ENCODE data around the gene TNFSF4. TPM values are rescaled to one million over a fixed set of nuclear protein-coding genes. Genes with fewer than 3 reads are reported as not detected.

Gene TNFSF4
- total RNA-seq, 1 donor from 2014 or later, result 2.5 TPM

GRCh38 chr1:173212952-173213491 lies 5.9 kb upstream of the TNFSF4 start:
- intact Hi-C loops (cut with micrococcal nuclease), result no loop called here

- intact Hi-C loops (cut with micrococcal nuclease), result no loop called here
These were observed 3.6 kb upstream of the TNFSF4 start for GRCh38 chr1:173210716-173211231.

DNA sequence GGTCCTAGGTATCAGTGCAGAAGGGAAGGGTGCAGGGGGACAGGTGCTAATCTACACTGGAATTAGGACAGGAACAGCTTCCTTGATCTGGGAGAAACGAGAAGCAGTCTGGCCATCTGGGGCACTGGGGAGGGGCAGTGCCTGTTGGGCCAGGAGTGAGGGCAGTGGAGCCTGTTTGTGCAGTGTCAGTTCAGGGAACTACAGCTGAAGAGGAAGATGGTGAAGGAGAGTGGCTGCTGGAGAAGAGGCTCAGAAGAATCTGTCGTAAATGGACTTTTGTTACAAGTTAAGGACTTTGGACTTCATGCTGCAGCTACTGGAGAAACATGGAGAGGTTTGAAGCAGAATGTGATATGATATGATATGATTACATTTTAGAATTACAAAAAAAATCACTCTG lies 3.2 kb upstream of the TNFSF4 start:
- intact Hi-C loops (cut with micrococcal nuclease), result no loop called here

DNA sequence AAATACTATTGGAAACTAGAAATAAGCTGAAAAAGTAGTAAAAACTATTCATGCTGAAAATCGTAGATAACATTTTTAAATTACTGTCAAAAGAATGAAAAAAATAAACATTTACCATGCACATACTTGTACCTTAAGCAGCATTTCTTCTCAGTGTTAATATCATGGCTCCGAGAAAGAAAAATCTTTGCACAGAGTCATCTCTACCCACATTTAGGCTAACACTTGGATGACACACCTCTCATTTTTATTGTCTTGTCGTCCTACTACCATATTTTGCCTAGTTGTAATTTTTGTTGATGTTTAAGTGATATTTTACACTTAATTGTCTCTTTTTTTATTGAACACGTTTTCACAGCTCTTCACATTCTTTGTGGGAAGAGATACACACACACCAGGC lies 1.7 kb upstream of the TNFSF4 start:
- intact Hi-C loops (cut with micrococcal nuclease), result loop anchor here (5.0 to 10.0 kb wide), 4 partner anchors 88 to 1536 kb away; partner anchors contain the start of genes CENPL and DARS2

- intact Hi-C loops (cut with micrococcal nuclease), result loop anchor here (5.0 to 10.0 kb wide), 4 partner anchors 89 to 1537 kb away; partner anchors contain the start of genes CENPL and DARS2
These were observed 1.0 kb upstream of the TNFSF4 start for GRCh38 chr1:173208146-173208545.

- intact Hi-C loops (cut with micrococcal nuclease), result loop anchor here (5.0 to 10.0 kb wide), 4 partner anchors 92 to 1539 kb away; partner anchors contain the start of genes CENPL and DARS2
These were observed 1.7 kb downstream of the TNFSF4 start for GRCh38 chr1:173205146-173206051.

GRCh38 chr1:173204693-173205092 lies 2.4 kb downstream of the TNFSF4 start:
- intact Hi-C loops (cut with micrococcal nuclease), result loop anchor here (5.0 to 10.0 kb wide), 4 partner anchors 93 to 1540 kb away; partner anchors contain the start of genes CENPL and DARS2

GRCh38 chr1:173202424-173203145 lies 4.5 kb downstream of the TNFSF4 start:
- intact Hi-C loops (cut with micrococcal nuclease), result loop anchor here (1.0 to 10.0 kb wide), 5 partner anchors 308 to 1542 kb away; partner anchors contain the start of genes CENPL and DARS2

DNA sequence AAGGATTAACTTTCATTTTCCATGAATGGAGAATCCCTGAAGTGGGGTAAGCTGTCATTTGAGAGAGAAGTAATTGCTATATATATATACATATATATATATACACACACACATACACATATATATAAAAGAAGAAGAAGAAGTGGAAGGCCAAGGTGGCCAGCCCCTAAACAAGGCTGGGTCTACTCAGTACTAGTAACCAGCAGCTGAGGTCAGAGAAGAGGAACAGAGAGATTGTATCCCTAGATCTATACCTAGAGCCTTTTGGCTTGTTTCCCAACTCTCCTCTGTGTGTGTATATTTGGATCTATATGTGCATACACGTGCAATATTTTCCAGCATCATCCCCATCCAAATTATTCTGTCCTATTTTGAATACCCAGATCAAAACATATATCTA lies 5.2 kb downstream of the TNFSF4 start:
- intact Hi-C loops (cut with micrococcal nuclease), result loop anchor here (1.0 to 10.0 kb wide), 5 partner anchors 307 to 1543 kb away; partner anchors contain the start of genes CENPL and DARS2

DNA sequence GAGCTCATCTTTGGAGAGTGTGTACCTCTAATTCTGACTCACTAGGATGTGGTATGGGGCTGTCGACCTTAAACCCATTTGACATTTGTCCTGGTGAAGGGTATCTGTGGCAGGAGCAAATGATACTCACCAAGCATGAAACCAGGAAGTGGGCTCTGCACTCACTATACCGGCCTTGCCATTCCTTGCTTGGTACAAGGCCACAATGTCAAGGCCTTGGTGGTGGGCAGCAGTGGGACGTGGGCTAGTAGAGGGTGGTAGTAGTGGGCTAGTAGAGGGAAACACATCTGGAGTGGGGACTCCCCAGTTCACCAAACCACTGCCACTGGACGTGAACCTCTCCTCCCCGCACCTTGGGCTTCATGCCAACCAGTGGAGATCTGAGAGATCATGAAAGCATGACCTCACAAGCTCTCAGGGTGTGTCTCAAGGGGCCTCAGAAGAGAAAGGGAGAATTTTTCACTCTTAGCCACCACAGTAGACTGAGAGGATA lies 11.5 kb downstream of the TNFSF4 start:
- intact Hi-C loops (cut with micrococcal nuclease), result no loop called here

GRCh38 chr1:173193639-173194038 lies 13.5 kb downstream of the TNFSF4 start:
- intact Hi-C loops (cut with micrococcal nuclease), result no loop called here

GRCh38 chr1:173191011-173191705 lies 16.0 kb downstream of the TNFSF4 start:
- intact Hi-C loops (cut with micrococcal nuclease), result no loop called here

DNA sequence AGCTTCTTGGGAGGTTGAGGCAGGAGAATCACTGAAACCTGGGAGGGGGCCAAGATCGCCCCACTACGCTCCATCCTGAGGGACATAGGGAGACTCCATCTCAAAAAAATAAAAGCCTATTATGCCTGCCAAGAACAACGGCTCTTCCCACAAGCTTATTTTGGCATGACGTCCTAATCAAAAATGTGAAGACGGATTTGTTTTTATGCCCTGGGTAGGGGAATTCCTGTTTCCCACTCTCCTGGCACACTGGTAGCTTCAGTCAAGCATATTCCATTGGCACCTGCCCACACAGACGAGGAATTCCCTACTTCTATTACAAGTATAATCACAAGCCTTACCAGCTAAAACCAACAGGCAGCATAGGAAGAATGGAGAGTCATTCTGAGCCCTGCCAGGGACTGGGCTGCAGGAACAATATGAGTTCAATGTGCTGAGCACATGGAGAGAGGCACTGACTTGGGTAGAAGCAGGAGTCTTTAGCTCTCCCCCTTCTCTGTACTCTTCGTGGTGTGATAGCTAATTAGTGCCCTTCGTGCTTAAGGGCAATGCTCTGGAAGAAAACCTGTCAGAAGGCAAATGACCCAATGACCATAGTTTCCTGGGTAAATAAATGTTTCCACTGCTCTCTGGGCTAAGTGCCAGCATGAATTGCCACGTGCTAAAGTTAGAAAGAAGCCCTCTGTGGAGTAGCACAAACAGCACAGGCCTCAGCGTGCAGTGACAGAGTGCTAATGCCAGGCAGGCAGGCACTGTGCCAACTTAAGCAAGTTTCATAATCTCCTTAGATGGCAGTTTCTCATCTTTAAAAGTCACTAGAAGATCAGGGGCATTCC lies 16.8 kb downstream of the TNFSF4 start:
- intact Hi-C loops (cut with micrococcal nuclease), result no loop called here

GRCh38 chr1:173187671-173188237 lies 19.4 kb downstream of the TNFSF4 start:
- intact Hi-C loops (cut with micrococcal nuclease), result no loop called here

DNA sequence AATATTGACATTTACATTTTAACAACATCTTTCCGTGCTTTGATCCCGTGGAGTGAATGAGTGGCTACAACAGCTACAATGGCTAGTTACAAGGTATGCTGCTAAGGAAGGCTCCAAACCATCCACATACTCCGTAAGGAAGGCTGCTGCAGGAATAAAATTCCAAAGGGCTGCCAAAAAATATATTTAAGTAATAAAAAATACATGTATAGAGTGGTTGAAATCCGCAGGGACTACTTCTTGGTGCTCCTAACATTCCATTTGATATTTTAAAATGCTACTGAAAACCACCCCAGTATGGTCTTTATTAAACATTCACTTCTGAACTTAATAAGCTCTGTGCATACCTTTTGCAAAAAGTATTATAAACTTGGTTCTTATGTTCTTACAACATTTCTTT lies 25.3 kb downstream of the TNFSF4 start:
- intact Hi-C loops (cut with micrococcal nuclease), result no loop called here

GRCh38 chr1:173176246-173176645 lies 30.9 kb downstream of the TNFSF4 start:
- intact Hi-C loops (cut with micrococcal nuclease), result no loop called here

- intact Hi-C loops (cut with micrococcal nuclease), result no loop called here
These were observed 31.5 kb downstream of the TNFSF4 start for GRCh38 chr1:173175514-173176145.

GRCh38 chr1:173173388-173173787 lies 33.7 kb downstream of the TNFSF4 start:
- intact Hi-C loops (cut with micrococcal nuclease), result no loop called here

- intact Hi-C loops (cut with micrococcal nuclease), result no loop called here
These were observed 36.0 kb downstream of the TNFSF4 start for GRCh38 chr1:173171152-173171551.

Data from T-helper 1 cell treated with Interleukin-12 subunit alpha and Interleukin-12 subunit beta and Interleukin-4 antibody, amounts not matched to agents 30 ng/mL and 1 ng/mL, for 36 hours (primary cell).